ENCODE results near the gene KREMEN1. TPM values are rescaled to one million over a fixed set of nuclear protein-coding genes. Genes with fewer than 3 reads are reported as not detected.

Gene KREMEN1
- total and polyA plus RNA-seq, 4 donors = 1.2 to 22.6 (median 3.8) TPM

DNA sequence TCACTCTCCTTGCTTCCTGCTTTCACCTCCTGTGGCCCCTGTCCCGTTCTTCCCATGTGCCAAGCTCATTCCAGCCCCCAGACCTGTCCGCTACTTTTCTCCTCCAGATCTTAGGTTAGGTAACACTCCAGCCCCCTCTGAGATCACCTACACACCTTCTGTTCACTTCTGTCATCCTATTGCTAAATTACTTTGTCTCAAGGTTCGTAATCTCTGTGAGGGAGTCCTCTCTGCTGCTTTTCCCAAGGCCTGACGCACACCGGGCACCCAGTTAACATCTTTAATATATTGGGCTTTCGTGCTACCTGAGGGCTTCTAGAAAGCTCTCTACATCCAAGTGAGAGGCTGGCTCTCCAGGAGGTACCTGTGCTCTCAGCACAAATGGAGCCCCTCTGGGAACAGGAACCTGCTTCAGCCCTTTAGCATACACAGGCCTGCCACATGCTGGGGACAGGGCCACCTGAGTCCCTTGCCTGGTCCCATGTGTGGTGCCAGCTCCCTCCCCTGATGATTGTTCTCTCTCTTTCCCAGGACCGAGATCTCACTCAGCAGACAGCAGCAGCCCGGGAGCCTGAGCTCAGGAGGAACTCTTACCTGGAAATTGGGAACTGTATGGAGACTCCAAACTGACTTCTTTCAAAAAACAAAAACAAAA lies 19.7 kb upstream of the KREMEN1 start:
- no peak overlapping the region for H3K4me3 ChIP-seq (ENCODE audit: low read depth in 1 of 3, low read length in 3 of 3)
- 96% methylated on average over 8 of the region's 8 CpGs for WGBS
- H3K36me3 ChIP-seq (ENCODE audit: control insufficient read depth in 4 of 4, insufficient read depth in 3 of 4, low read depth in 1 of 4, low read length in 3 of 4) = peaks cover 0 to 19% (median 6%) of the 10 kb centered on the region in 4 donors
- H3K27me3 ChIP-seq (ENCODE audit: control insufficient read depth in 4 of 4, insufficient read depth in 4 of 4, low read length in 3 of 4) = no peaks in the 10 kb centered on the region
- no peak overlapping the region for H3K27ac ChIP-seq (ENCODE audit: low read depth in 1 of 2, low read length in 2 of 2)
- TF ChIP-seq HNF4A (conservative IDR thresholded peaks at IDR 0.05) (no peak), TAF1 (conservative IDR thresholded peaks at IDR 0.05) (no peak), JUND (IDR thresholded peaks at IDR 0.05) (no peak), NR2F2 (IDR thresholded peaks at IDR 0.05) (no peak), YY1 (IDR thresholded peaks at IDR 0.05) (no peak), FOXA2 (IDR thresholded peaks at IDR 0.05) (no peak), FOXA1 (IDR thresholded peaks at IDR 0.05) (no peak)
- TF ChIP-seq, protein P1, sequence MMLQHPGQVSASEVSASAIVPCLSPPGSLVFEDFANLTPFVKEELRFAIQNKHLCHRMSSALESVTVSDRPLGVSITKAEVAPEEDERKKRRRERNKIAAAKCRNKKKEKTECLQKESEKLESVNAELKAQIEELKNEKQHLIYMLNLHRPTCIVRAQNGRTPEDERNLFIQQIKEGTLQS (IDR thresholded peaks at IDR 0.05) = no peak
- TF ChIP-seq, protein P2, sequence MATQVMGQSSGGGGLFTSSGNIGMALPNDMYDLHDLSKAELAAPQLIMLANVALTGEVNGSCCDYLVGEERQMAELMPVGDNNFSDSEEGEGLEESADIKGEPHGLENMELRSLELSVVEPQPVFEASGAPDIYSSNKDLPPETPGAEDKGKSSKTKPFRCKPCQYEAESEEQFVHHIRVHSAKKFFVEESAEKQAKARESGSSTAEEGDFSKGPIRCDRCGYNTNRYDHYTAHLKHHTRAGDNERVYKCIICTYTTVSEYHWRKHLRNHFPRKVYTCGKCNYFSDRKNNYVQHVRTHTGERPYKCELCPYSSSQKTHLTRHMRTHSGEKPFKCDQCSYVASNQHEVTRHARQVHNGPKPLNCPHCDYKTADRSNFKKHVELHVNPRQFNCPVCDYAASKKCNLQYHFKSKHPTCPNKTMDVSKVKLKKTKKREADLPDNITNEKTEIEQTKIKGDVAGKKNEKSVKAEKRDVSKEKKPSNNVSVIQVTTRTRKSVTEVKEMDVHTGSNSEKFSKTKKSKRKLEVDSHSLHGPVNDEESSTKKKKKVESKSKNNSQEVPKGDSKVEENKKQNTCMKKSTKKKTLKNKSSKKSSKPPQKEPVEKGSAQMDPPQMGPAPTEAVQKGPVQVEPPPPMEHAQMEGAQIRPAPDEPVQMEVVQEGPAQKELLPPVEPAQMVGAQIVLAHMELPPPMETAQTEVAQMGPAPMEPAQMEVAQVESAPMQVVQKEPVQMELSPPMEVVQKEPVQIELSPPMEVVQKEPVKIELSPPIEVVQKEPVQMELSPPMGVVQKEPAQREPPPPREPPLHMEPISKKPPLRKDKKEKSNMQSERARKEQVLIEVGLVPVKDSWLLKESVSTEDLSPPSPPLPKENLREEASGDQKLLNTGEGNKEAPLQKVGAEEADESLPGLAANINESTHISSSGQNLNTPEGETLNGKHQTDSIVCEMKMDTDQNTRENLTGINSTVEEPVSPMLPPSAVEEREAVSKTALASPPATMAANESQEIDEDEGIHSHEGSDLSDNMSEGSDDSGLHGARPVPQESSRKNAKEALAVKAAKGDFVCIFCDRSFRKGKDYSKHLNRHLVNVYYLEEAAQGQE (IDR thresholded peaks at IDR 0.05) = no peak
- TF ChIP-seq, protein P3, sequence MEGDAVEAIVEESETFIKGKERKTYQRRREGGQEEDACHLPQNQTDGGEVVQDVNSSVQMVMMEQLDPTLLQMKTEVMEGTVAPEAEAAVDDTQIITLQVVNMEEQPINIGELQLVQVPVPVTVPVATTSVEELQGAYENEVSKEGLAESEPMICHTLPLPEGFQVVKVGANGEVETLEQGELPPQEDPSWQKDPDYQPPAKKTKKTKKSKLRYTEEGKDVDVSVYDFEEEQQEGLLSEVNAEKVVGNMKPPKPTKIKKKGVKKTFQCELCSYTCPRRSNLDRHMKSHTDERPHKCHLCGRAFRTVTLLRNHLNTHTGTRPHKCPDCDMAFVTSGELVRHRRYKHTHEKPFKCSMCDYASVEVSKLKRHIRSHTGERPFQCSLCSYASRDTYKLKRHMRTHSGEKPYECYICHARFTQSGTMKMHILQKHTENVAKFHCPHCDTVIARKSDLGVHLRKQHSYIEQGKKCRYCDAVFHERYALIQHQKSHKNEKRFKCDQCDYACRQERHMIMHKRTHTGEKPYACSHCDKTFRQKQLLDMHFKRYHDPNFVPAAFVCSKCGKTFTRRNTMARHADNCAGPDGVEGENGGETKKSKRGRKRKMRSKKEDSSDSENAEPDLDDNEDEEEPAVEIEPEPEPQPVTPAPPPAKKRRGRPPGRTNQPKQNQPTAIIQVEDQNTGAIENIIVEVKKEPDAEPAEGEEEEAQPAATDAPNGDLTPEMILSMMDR (IDR thresholded peaks at IDR 0.05; ENCODE audit: low read depth, low read length, missing input control) = no peak
- no peak overlapping the region for H3K9ac ChIP-seq (ENCODE audit: low read depth in 1 of 2, low read length in 2 of 2)
- DNase-seq (ENCODE audit: low spot score) = no peak
- no peaks in the 10 kb centered on the region for H3K9me3 ChIP-seq (ENCODE audit: control insufficient read depth in 4 of 4, low read length in 3 of 4)
- H3K4me1 ChIP-seq (ENCODE audit: control insufficient read depth in 4 of 4, insufficient read depth in 4 of 4, low read length in 3 of 4) = peaks cover 4 to 17% (median 13%) of the 10 kb centered on the region in 4 donors

DNA sequence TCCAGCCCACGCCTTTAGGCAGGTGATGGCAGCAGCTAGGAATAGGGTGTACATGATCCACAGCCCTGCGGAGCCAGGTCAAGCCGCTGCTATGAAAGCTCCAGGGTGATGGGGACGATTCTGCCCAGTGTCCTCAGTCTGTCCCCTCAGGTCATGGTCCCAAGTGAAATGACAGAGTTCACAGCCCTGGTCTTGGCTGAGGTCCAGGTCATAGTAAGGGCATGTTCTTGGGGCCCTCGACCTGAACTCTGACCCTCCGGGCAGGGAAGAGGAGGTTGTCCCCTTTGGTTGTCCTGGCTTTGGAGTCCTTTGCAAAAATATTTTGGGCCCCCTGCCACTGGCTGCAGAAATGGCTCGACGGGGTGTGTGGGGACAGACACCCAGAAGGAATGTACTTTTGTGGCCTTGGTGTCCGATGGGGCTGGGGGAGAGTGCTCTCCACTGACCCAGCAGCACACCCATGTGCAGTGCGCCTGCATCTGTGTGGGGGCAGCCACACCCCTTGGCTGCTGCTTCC lies 18.5 kb upstream of the KREMEN1 start:
- 29% methylated on average over 10 of the region's 10 CpGs for WGBS
- Histone ChIP-seq H3K4me3 (ENCODE audit: low read depth in 1 of 3, low read length in 3 of 3) (no peak overlapping the region), H3K9ac (ENCODE audit: low read depth in 1 of 2, low read length in 2 of 2) (no peak overlapping the region), H3K36me3 (ENCODE audit: control insufficient read depth in 4 of 4, insufficient read depth in 3 of 4, low read depth in 1 of 4, low read length in 3 of 4) (peaks cover 0 to 10% (median under 1%) of the 10 kb centered on the region in 4 donors), H3K4me1 (ENCODE audit: control insufficient read depth in 4 of 4, insufficient read depth in 4 of 4, low read length in 3 of 4) (peaks cover 4 to 17% (median 13%) of the 10 kb centered on the region in 4 donors), H3K9me3 (ENCODE audit: control insufficient read depth in 4 of 4, low read length in 3 of 4) (no peaks in the 10 kb centered on the region), H3K27me3 (ENCODE audit: control insufficient read depth in 4 of 4, insufficient read depth in 4 of 4, low read length in 3 of 4) (no peaks in the 10 kb centered on the region), H3K27ac (ENCODE audit: low read depth in 1 of 2, low read length in 2 of 2) (no peak overlapping the region)
- peak; percentile 62 for DNase-seq (ENCODE audit: low spot score)
- TF ChIP-seq NR2F2 (IDR thresholded peaks at IDR 0.05) = peak; percentile 96
- no peak for TF ChIP-seq GABPA (IDR thresholded peaks at IDR 0.05 in 1 of 2, conservative IDR thresholded peaks at IDR 0.05 in 1 of 2)
- peak; percentile 97 to 99 for TF ChIP-seq RXRA (IDR thresholded peaks at IDR 0.05)
- peak; percentile 77 for TF ChIP-seq SP1 (IDR thresholded peaks at IDR 0.05)
- TF ChIP-seq, protein P1 (IDR thresholded peaks at IDR 0.05) = peak; percentile 10
- no peak for TF ChIP-seq FOXA2 (IDR thresholded peaks at IDR 0.05)
- no peak for TF ChIP-seq EGR1 (IDR thresholded peaks at IDR 0.05; ENCODE audit: low read depth in 2 of 2)
- peak; percentile 91 for TF ChIP-seq HNF4G (IDR thresholded peaks at IDR 0.05)
- TF ChIP-seq, protein P2 (IDR thresholded peaks at IDR 0.05) = no peak
- peak in 1 of 2 donors; percentile 38 for TF ChIP-seq JUND (IDR thresholded peaks at IDR 0.05)
- TF ChIP-seq, protein P4, sequence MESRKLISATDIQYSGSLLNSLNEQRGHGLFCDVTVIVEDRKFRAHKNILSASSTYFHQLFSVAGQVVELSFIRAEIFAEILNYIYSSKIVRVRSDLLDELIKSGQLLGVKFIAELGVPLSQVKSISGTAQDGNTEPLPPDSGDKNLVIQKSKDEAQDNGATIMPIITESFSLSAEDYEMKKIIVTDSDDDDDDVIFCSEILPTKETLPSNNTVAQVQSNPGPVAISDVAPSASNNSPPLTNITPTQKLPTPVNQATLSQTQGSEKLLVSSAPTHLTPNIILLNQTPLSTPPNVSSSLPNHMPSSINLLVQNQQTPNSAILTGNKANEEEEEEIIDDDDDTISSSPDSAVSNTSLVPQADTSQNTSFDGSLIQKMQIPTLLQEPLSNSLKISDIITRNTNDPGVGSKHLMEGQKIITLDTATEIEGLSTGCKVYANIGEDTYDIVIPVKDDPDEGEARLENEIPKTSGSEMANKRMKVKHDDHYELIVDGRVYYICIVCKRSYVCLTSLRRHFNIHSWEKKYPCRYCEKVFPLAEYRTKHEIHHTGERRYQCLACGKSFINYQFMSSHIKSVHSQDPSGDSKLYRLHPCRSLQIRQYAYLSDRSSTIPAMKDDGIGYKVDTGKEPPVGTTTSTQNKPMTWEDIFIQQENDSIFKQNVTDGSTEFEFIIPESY (IDR thresholded peaks at IDR 0.05) = no peak
- peak; percentile 15 to 65 for TF ChIP-seq RAD21 (IDR thresholded peaks at IDR 0.05)
- TF ChIP-seq, protein P5, sequence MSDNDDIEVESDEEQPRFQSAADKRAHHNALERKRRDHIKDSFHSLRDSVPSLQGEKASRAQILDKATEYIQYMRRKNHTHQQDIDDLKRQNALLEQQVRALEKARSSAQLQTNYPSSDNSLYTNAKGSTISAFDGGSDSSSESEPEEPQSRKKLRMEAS (IDR thresholded peaks at IDR 0.05) = no peak
- TF ChIP-seq HNF4A (conservative IDR thresholded peaks at IDR 0.05) = peak; percentile 97 to 99
- no peak for TF ChIP-seq YY1 (IDR thresholded peaks at IDR 0.05)

Data from liver (tissue), 9 donors.